K562 (cell line): ENCODE measurements around the gene ZSWIM6. TPM values are rescaled to one million over a fixed set of nuclear protein-coding genes. Genes with fewer than 3 reads are reported as not detected.

ENCODE experiments used
- ATAC-seq: fragments of 200-7000 bp; cut with Tn5 transposase; 3 replicates; pipeline ENCODE4 v1.9.1; 2020; ENCODE audit warnings: moderate library complexity
- BruUV-seq: library from RNA; stranded (reverse); fragments of 400-500 nt; replicated peaks from 2 replicates; lab custom pipeline; 2021; lab: Mats Ljungman, UMichigan
- CTCF ChIA-PET: fragments of 300-600 bp; formaldehyde crosslinking; extraction: SDS; loops from one replicate; lab custom pipeline; 2021; ENCODE audit warnings: low intra/inter-chr PET ratio; lab: Yijun Ruan, JAX
- POLR2A ChIA-PET: fragments of 300-600, 350-650 bp; sonication (Branson Sonifier 250); formaldehyde crosslinking; extraction: SDS; loops from one replicate; lab custom pipeline; 2021; ENCODE audit warnings: antibody characterized with exemption, inconsistent platforms; lab: Yijun Ruan, JAX
- DNase-seq, 4 experiments: peaks; one replicate each; pipeline versions ENCODE4 v3.0.0 to v3.0.0-alpha.2; 2011 to 2018; ENCODE audit warnings: low spot score in 3 of 4, mixed read lengths in 3 of 4; ENCODE audit errors: extremely low read depth in 1 of 4
- FAIRE-seq: peaks from 2 replicates; lab custom pipeline; 2011; peaks lifted over from hg19 to GRCh38; lab: Jason Lieb, UNC
- H2AFZ ChIP-seq: 2 replicates; pipeline ENCODE4 v1.6.0; 2011; ENCODE audit warnings: low read depth, low read length, control low read depth, inconsistent platforms
- H3K27ac ChIP-seq: fragments of 200-600 bp; 3 replicates; pipeline ENCODE4 v1.8.0; 2011; ENCODE audit warnings: low read depth, mild to moderate bottlenecking, control low read depth, inconsistent platforms, low read length, moderate library complexity, mixed read lengths; ENCODE audit errors: extremely low read depth
- H3K27me3 ChIP-seq, 2 experiments: fragments of 300-600 bp in 1 of 2; 2 replicates in 1 of 2; 3 replicates in 1 of 2; pipeline versions ENCODE4 v1.6.0 to v1.8.0; 2011; ENCODE audit warnings: inconsistent platforms in 2 of 2, low read length in 2 of 2, mild to moderate bottlenecking in 1 of 2, mixed read lengths in 1 of 2, moderate library complexity in 1 of 2; ENCODE audit not compliant: control insufficient read depth in 2 of 2, insufficient read depth in 2 of 2
- H3K36me3 ChIP-seq: fragments of 300-600 bp; 3 replicates; pipeline ENCODE4 v1.8.0; 2011; ENCODE audit warnings: mild to moderate bottlenecking, low read length, inconsistent platforms; ENCODE audit not compliant: control insufficient read depth, insufficient read depth
- H3K4me1 ChIP-seq, 2 experiments: fragments of 200-600 bp in 1 of 2; replicated peaks in 1 of 2; 2 replicates in 1 of 2; 3 replicates in 1 of 2; pipeline versions ENCODE4 v1.5.1 to v1.8.0; 2011; ENCODE audit warnings: inconsistent platforms in 2 of 2, low read length in 2 of 2, mild to moderate bottlenecking in 1 of 2, mixed read lengths in 1 of 2, moderate library complexity in 1 of 2; ENCODE audit not compliant: control insufficient read depth in 2 of 2, insufficient read depth in 2 of 2
- H3K4me2 ChIP-seq: 2 replicates; pipeline ENCODE4 v1.6.1; 2011; ENCODE audit warnings: low read length, control low read depth, inconsistent platforms, mixed read lengths; ENCODE audit not compliant: insufficient read depth
- H3K4me3 ChIP-seq: fragments of 200-600 bp; sonication (generic), shearing (Covaris generic); 2 replicates; pipeline ENCODE4 v1.5.1; 2016; ENCODE audit warnings: control low read depth, inconsistent platforms
- H3K79me2 ChIP-seq: fragments of 200-600 bp; 3 replicates; pipeline ENCODE4 v1.8.0; 2011; ENCODE audit warnings: low read length, inconsistent platforms; ENCODE audit not compliant: control insufficient read depth, insufficient read depth
- H3K9ac ChIP-seq, 2 experiments: 2 replicates each; pipeline versions ENCODE4 v1.6.0 to v1.6.1; 2011; ENCODE audit warnings: low read depth in 2 of 2, low read length in 2 of 2, control low read depth in 1 of 2, inconsistent platforms in 1 of 2, mild to moderate bottlenecking in 1 of 2, mixed read lengths in 1 of 2; ENCODE audit not compliant: insufficient read depth in 1 of 2
- H3K9me1 ChIP-seq: one replicate; pipeline ENCODE4 v1.6.0; 2011; ENCODE audit warnings: inconsistent platforms, mild to moderate bottlenecking, low read length, moderate library complexity; ENCODE audit not compliant: control insufficient read depth, insufficient read depth
- H3K9me3 ChIP-seq: replicated peaks from 2 replicates; pipeline ENCODE4 v1.5.1; 2011; ENCODE audit warnings: low read depth, low read length, inconsistent platforms; ENCODE audit not compliant: control insufficient read depth, insufficient read depth
- H4K20me1 ChIP-seq: replicated peaks from 2 replicates; pipeline ENCODE4 v1.6.1; 2011; ENCODE audit warnings: low read length, inconsistent platforms, mixed read lengths; ENCODE audit not compliant: control insufficient read depth, insufficient read depth
- HOXB6 ChIP-seq: fragments of 250-450 bp; sonication (Bioruptor Pico); IDR thresholded peaks from 2 replicates; pipeline ENCODE4 v1.5.1; 2022; ENCODE audit warnings: mild to moderate bottlenecking, borderline replicate concordance
- ZNF311 ChIP-seq: fragments of 250-450 bp; sonication (Bioruptor Pico); IDR thresholded peaks from 2 replicates; pipeline ENCODE4 v1.4.0; 2020; ENCODE audit warnings: mild to moderate bottlenecking, moderate library complexity
- in situ Hi-C: fragments of 300-500 bp; cut with MboI; formaldehyde crosslinking; loops from 4 replicates; pipeline ENCODE4 v1.15.0; 2018; ENCODE audit warnings: inconsistent platforms, mixed read lengths
- intact Hi-C: fragments of 100-400 bp; cut with micrococcal nuclease; formaldehyde crosslinking; loops from 2 replicates; pipeline ENCODE4 v1.14.2; 2022
- polyA plus RNA-seq, 8 experiments: library from polyadenylated mRNA; depleted of rRNA in 4 of 8; stranded (reverse) in 5 of 8; unstranded in 3 of 8; fragments of >200 nt; fragmentation: Nextera tagmentation in 2 of 8; fragmentation: Illumina TruSeq in 1 of 8; extraction: Ambion mirVana in 2 of 8; extraction: Trizol in 1 of 8; gene quantifications; 2 replicates each; pipeline versions ENCODE4 v1.2.1 to v1.2.3, GENCODE V29; 2011 to 2014; ENCODE audit warnings: inconsistent platforms in 1 of 8, missing spikeins in 1 of 8
- total RNA-seq, 7 experiments: library from RNA; depleted of rRNA in 6 of 7; stranded (reverse); fragments of >200 nt in 6 of 7; fragmentation: Illumina TruSeq in 2 of 7; extraction: Trizol in 2 of 7; gene quantifications; 2 replicates each; pipeline versions ENCODE4 v1.2.1 to v1.2.3, GENCODE V29; 2011 to 2021; ENCODE audit warnings: low replicate concordance in 1 of 7

The ZSWIM6 gene
- total and polyA plus RNA-seq, 9 of the 15 experiments (the other 6 are each of a cell fraction or from before 2014, with no cell fraction given), result 0.81 to 3.2 (median 2.0) TPM

- CTCF ChIA-PET, result no interaction called here
- intact Hi-C loops, result no loop called here
Observed at GRCh38 chr5:61595426-61595825, 263.4 kb downstream of the ZSWIM6 start.

More at GRCh38 chr5:61595426-61595825, 263.4 kb downstream of the ZSWIM6 start:
- no TSS peak for BruUV-seq
- no peaks in the 10 kb centered on the region for H3K4me1 ChIP-seq
- H3K79me2 ChIP-seq, result no peaks in the 10 kb centered on the region
- POLR2A ChIA-PET, result no interaction called here
- H3K4me3 ChIP-seq, result no peak overlapping the region
- H3K36me3 ChIP-seq, result no peaks in the 10 kb centered on the region
- H3K27me3 ChIP-seq, result peaks cover 0 to 12% of the 10 kb centered on the region in 2 experiments; a peak in 2 of 5 replicates
- DNase-seq, result no peak
- no peak for ATAC-seq
- FAIRE-seq, result no peak
- no peak overlapping the region for H2AFZ ChIP-seq
- TF ChIP-seq HOXB6 (no peak), ZNF311 (no peak)
- no peaks in the 10 kb centered on the region for H3K9me3 ChIP-seq
- H3K9me1 ChIP-seq, result no peaks in the 10 kb centered on the region
- no peak overlapping the region for H3K9ac ChIP-seq
- in situ Hi-C loops, result no loop called here
- no peak overlapping the region for H3K4me2 ChIP-seq
- H3K27ac ChIP-seq, result no peak overlapping the region
- no peaks in the 10 kb centered on the region for H4K20me1 ChIP-seq

Other genes starting within 250 kb of the ZSWIM6 start
- 88.9 and 92.1 TPM in 2 replicates for gene SMIM15, start 169.8 kb upstream of the ZSWIM6 start, total RNA-seq (2014; rRNA removed)
- gene SMIM15, start 169.8 kb upstream of the ZSWIM6 start, total RNA-seq (2014; rRNA removed; fragmentation: Illumina TruSeq; extraction: Trizol), result 83.4 and 102 TPM in 2 replicates
- 82.0 and 88.3 TPM in 2 replicates for gene SMIM15, start 169.8 kb upstream of the ZSWIM6 start, total RNA-seq (2015; rRNA removed; fragmentation: Illumina TruSeq; extraction: Trizol)
- gene SMIM15, start 169.8 kb upstream of the ZSWIM6 start, total RNA-seq (2021), result 86.7 and 94.5 TPM in 2 replicates
- 44.8 and 53.1 TPM in 2 replicates for gene SMIM15, start 169.8 kb upstream of the ZSWIM6 start, polyA plus RNA-seq (2011; rRNA removed)
- gene SMIM15, start 169.8 kb upstream of the ZSWIM6 start, polyA plus RNA-seq (2014; fragmentation: Illumina TruSeq; extraction: Trizol), result 124 and 125 TPM in 2 replicates
- gene SMIM15, start 169.8 kb upstream of the ZSWIM6 start, polyA plus RNA-seq (2014; fragmentation: Nextera tagmentation; extraction: Ambion mirVana), result 10 to 100 TPM; 16.6 to 19.7 TPM
- gene SMIM15, start 169.8 kb upstream of the ZSWIM6 start, polyA plus RNA-seq (2014; rRNA removed), result 59.4 and 61.4 TPM in 2 replicates